Right cardiac atrium (tissue), 5 donors: ENCODE measurements around the gene ZNF543. TPM values are rescaled to one million over a fixed set of nuclear protein-coding genes. Genes with fewer than 3 reads are reported as not detected.

Experiments
- ATAC-seq, 2 donors: fragments of 200-7000 bp; cut with Tn5 transposase; one replicate each; pipeline versions ENCODE4 v1.8.0 to v1.9.1; 2020; ENCODE audit warnings: moderate library complexity in 2 of 2, mild to moderate bottlenecking in 1 of 2
- DNase-seq, 3 donors: peaks; one replicate each; pipeline ENCODE4 v3.0.0-alpha.2; 2020
- H3K27ac ChIP-seq: one replicate; pipeline ENCODE4 v1.5.1; 2013; ENCODE audit warnings: mild to moderate bottlenecking, low read length, control low read depth, moderate library complexity
- H3K27me3 ChIP-seq: one replicate; pipeline ENCODE4 v1.6.1; 2013; ENCODE audit not compliant: control insufficient read depth, insufficient read depth
- H3K4me1 ChIP-seq: one replicate; pipeline ENCODE4 v1.6.1; 2013; ENCODE audit warnings: low read length; ENCODE audit not compliant: control insufficient read depth, insufficient read depth
- H3K4me3 ChIP-seq: one replicate; pipeline ENCODE4 v1.5.1; 2013; ENCODE audit warnings: low read length, control low read depth
- H3K9me3 ChIP-seq: one replicate; pipeline ENCODE4 v1.6.1; 2013; ENCODE audit warnings: low read length; ENCODE audit not compliant: control insufficient read depth
- WGBS: extraction: QIAGEN DNeasy Blood & Tissue Kit; methylation state at CpG from one replicate; pipeline ENCODE4 v1.1.7; 2013; 5-methylcytosine and 5-hydroxymethylcytosine counted together
- intact Hi-C, 4 donors: fragments of 100-400 bp; cut with DNase I; formaldehyde crosslinking; loops; one replicate each; pipeline versions ENCODE4 v1.11.0 to v1.14.0; 2022 to 2023
- polyA plus RNA-seq: library from polyadenylated mRNA; stranded (reverse); fragments of 200-250 nt; gene quantifications from one replicate; pipeline ENCODE4 v1.2.3, GENCODE V29; 2013
- total RNA-seq, 4 donors: library from RNA; stranded (reverse); fragmentation: NEBNext Ultra II Directional; extraction: Animal tissue kit (Norgen Biotek cat#: 25700); gene quantifications; one replicate each; pipeline ENCODE4 v1.2.1, GENCODE V29; 2021
- donor health status: healthy with polysubstance abuse.
- donor health status: DM: no; HTN: yes; CAD: no.
- donor health status: DM: no; HTN: no; CAD: no.
- donor health status: DM: no; HTN: yes; CAD: no; lungs with severe emphysema.
- donor health status: DM: yes; HTN: yes; CAD: no.

Gene ZNF543
- total and polyA plus RNA-seq, 5 donors, result 2.1 to 7.6 (median 6.2) TPM

GRCh38 chr19:57288373-57288772 is 31.9 kb upstream of the ZNF543 start:
- H3K4me3 ChIP-seq, result no peak overlapping the region
- no peak overlapping the region for H3K27ac ChIP-seq
- H3K27me3 ChIP-seq, result no peaks in the 10 kb centered on the region
- H3K9me3 ChIP-seq, result peaks cover 5% of the 10 kb centered on the region
- DNase-seq (no peak), ATAC-seq (no peak)
- intact Hi-C loops, result no loop called here
- WGBS, result 89% methylated on average over 4 of the region's 4 CpGs
- no peaks in the 10 kb centered on the region for H3K4me1 ChIP-seq

DNA sequence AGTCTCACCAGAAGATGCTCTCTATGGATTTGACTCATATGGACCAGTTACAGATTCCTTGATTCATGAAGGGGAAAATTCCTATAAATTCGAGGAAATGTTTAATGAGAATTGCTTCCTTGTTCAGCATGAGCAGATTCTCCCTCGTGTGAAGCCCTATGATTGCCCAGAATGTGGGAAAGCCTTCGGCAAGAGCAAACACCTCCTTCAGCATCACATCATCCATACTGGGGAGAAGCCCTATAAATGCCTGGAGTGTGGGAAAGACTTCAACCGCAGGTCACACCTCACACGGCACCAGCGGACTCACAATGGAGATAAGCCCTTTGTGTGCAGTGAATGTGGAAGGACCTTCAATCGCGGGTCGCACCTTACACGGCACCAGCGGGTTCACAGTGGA is 29.3 kb upstream of the ZNF543 start:
- 92% methylated on average over 11 of the region's 11 CpGs for WGBS
- peaks cover 5% of the 10 kb centered on the region for H3K9me3 ChIP-seq

GRCh38 chr19:57292547-57292946 is 27.7 kb upstream of the ZNF543 start:
- Histone ChIP-seq H3K27ac (no peak overlapping the region), H3K4me3 (no peak overlapping the region), H3K27me3 (no peaks in the 10 kb centered on the region), H3K4me1 (no peaks in the 10 kb centered on the region), H3K9me3 (peaks cover 5% of the 10 kb centered on the region)
- DNase-seq, result no peak
- no peak for ATAC-seq
- 75% methylated on average over 1 of the region's 1 CpG for WGBS
- intact Hi-C loops, result no loop called here

More for the DNA sequence above, 29.3 kb upstream of the ZNF543 start:
- Histone ChIP-seq H3K27ac (no peak overlapping the region), H3K27me3 (no peaks in the 10 kb centered on the region), H3K4me3 (no peak overlapping the region), H3K4me1 (no peaks in the 10 kb centered on the region)
- intact Hi-C loops, result no loop called here
- ATAC-seq, result no peak
- no peak for DNase-seq

GRCh38 chr19:57293719-57294118 is 26.6 kb upstream of the ZNF543 start:
- Histone ChIP-seq H3K9me3 (peaks cover 5% of the 10 kb centered on the region), H3K27ac (no peak overlapping the region), H3K4me3 (no peak overlapping the region), H3K4me1 (no peaks in the 10 kb centered on the region), H3K27me3 (no peaks in the 10 kb centered on the region)
- DNase-seq (no peak), ATAC-seq (no peak)
- WGBS, result 97% methylated on average over 1 of the region's 1 CpG
- intact Hi-C loops, result no loop called here

- H3K4me1 ChIP-seq, result peaks cover 12% of the 10 kb centered on the region
- ATAC-seq (peak; percentile 84 to 85), DNase-seq (peak in 2 of 3 donors; percentile 54 to 65)
- no peaks in the 10 kb centered on the region for H3K9me3 ChIP-seq
- WGBS, result 67% methylated on average over 1 of the region's 1 CpG
- H3K27me3 ChIP-seq, result no peaks in the 10 kb centered on the region
- H3K27ac ChIP-seq, result peak overlapping the region; percentile 21
- H3K4me3 ChIP-seq, result no peak overlapping the region
- intact Hi-C loops, result no loop called here
Measured at GRCh38 chr19:57302020-57302465, 18.2 kb upstream of the ZNF543 start.

DNA sequence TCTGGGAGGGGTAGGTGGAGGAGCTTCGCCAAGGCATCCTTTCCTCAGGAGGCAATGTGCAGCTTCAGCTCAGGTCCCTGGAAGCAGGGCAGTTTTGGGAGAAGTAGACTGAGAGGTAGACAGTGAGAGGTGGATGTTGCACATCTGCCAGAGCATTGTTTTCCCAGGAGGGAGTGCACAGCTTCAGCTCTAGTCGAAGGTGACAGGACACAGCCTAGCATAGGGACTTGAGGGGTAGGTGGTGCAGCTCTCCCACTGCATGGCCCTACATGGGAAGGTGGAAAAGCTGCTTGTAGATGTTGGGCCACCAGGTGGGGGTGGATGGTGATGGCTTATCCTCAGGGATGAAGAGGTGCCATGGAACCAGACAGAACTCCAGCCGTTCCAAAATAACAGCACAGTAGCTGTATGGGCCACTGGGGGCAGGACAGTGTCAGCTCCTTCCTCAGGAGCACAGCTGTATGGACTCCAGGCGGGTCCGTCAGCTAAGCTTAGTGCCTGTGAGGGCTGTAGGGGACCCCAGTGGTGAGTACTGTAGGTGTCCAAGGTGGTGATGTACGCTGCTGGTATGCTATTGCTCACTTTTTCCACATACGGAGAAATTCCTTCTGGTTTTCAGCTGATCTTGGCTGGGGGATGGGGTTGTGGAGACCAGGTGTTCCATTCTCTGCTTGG is 17.4 kb upstream of the ZNF543 start:
- WGBS, result 74% methylated on average over 7 of the region's 7 CpGs
- intact Hi-C loops, result no loop called here
- Histone ChIP-seq H3K27ac (no peak overlapping the region), H3K4me1 (peaks cover 12% of the 10 kb centered on the region), H3K9me3 (no peaks in the 10 kb centered on the region), H3K4me3 (no peak overlapping the region), H3K27me3 (no peaks in the 10 kb centered on the region)
- DNase-seq, result no peak
- ATAC-seq, result peak; percentile 30 to 33

- DNase-seq (no peak), ATAC-seq (no peak)
- intact Hi-C loops, result no loop called here
- no peak overlapping the region for H3K27ac ChIP-seq
- H3K27me3 ChIP-seq, result no peaks in the 10 kb centered on the region
- WGBS, result 30% methylated on average over 1 of the region's 1 CpG
- peaks cover 12% of the 10 kb centered on the region for H3K4me1 ChIP-seq
- H3K4me3 ChIP-seq, result no peak overlapping the region
- no peaks in the 10 kb centered on the region for H3K9me3 ChIP-seq
Measured at GRCh38 chr19:57305056-57305455, 15.2 kb upstream of the ZNF543 start.

DNA sequence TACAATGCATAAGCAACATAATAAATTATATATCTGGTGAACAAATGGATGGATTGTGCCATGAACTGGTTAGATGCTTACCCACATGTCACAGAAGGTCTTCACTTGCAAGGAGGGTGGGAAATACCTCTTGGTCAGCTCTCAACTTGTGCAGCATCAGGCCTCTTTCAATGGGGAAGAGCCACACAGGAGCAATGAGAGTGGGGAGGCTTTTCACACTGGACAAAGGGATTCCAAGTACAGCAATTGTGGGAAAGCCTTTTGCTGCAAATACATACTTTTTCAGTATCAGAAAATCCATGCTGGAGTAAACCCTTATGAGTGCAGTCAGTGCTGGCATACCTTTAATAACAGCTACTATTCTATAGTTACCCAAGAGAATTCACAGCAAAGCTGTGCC is 11.8 kb upstream of the ZNF543 start:
- DNase-seq (no peak), ATAC-seq (no peak)
- Histone ChIP-seq H3K27ac (no peak overlapping the region), H3K9me3 (no peaks in the 10 kb centered on the region), H3K4me3 (no peak overlapping the region), H3K4me1 (no peaks in the 10 kb centered on the region), H3K27me3 (no peaks in the 10 kb centered on the region)
- intact Hi-C loops, result no loop called here

GRCh38 chr19:57310792-57311191 is 9.5 kb upstream of the ZNF543 start:
- 83% methylated on average over 2 of the region's 2 CpGs for WGBS
- Histone ChIP-seq H3K4me1 (no peaks in the 10 kb centered on the region), H3K9me3 (no peaks in the 10 kb centered on the region), H3K27ac (no peak overlapping the region), H3K27me3 (no peaks in the 10 kb centered on the region), H3K4me3 (no peak overlapping the region)
- intact Hi-C loops, result no loop called here
- no peak for DNase-seq
- ATAC-seq, result no peak

- Histone ChIP-seq H3K27me3 (no peaks in the 10 kb centered on the region), H3K27ac (no peak overlapping the region), H3K4me3 (no peak overlapping the region), H3K4me1 (no peaks in the 10 kb centered on the region), H3K9me3 (no peaks in the 10 kb centered on the region)
- no peak for ATAC-seq
- DNase-seq, result no peak
- intact Hi-C loops, result no loop called here
- WGBS, result 62% methylated on average over 4 of the region's 4 CpGs
Measured at GRCh38 chr19:57314146-57314545, 6.1 kb upstream of the ZNF543 start.

DNA sequence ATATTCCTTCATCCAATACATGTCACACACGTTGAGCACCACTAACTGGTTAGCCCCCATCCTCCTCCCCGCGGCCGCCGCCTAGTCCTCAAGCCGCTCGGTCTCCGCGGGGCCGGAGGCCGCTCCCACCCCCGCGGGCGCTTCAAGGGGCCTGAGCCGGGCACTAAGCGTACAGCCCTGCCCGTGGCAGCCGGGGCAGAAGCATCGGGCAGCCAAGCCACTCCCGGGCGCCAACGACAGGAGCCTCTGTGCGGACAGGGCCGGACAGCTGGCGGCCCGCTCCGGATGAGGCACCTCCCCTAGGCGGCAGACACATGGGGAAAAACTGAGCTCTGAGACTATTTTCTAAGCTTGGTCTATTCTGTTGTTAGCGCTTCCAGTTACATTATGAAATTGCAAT is 2.8 kb upstream of the ZNF543 start:
- ATAC-seq (peak; percentile 20 to 22), DNase-seq (peak in 2 of 3 donors; percentile 56 to 62)
- intact Hi-C loops, result no loop called here
- Histone ChIP-seq H3K9me3 (no peaks in the 10 kb centered on the region), H3K27me3 (no peaks in the 10 kb centered on the region), H3K4me3 (peak overlapping the region; percentile 5), H3K4me1 (no peaks in the 10 kb centered on the region), H3K27ac (no peak overlapping the region)
- WGBS, result 18% methylated on average over 29 of the region's 29 CpGs

DNA sequence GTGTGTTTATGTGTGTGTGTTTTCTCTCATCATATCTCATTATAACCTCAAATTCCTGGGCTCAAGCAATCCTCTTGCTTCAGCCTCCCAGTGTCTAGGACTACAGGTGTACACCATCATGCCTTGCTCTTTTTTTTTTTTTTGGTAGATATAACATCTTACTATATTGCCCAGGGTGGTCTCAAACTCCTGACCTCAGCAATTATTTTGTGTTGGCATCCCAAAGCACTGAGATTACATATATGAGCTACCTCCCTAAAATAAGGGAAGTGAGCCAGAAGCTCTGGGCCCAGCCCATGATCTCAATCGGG is 448 bp upstream of the ZNF543 start:
- ATAC-seq (no peak), DNase-seq (no peak)
- no peaks in the 10 kb centered on the region for H3K9me3 ChIP-seq
- intact Hi-C loops, result no loop called here
- 0% methylated on average over 1 of the region's 1 CpG for WGBS
- H3K27me3 ChIP-seq, result no peaks in the 10 kb centered on the region
- peak overlapping the region; percentile 63 for H3K4me3 ChIP-seq
- peak overlapping the region; percentile 83 for H3K27ac ChIP-seq
- no peaks in the 10 kb centered on the region for H3K4me1 ChIP-seq
